HS-27A (cell line): Measurements from ENCODE around the gene ZNRF3.
"Not testable (repeated sequence)": the region's sequence is repeated elsewhere in the genome, so short reads cannot be mapped to it uniquely, and the experiment has no call there.

Source experiments
- DNase-seq: peaks from one replicate; pipeline ENCODE4 v3.0.0-alpha.2; 2012; ENCODE audit warnings: low read depth, missing footprints

ZNRF3 gene

GRCh38 chr22:28984482-28985158 is 101.2 kb downstream of the ZNRF3 start:
- DNase-seq: no peak

- DNase-seq: no peak
These were observed 102.4 kb downstream of the ZNRF3 start for GRCh38 chr22:28985581-28986290.

- DNase-seq: no peak
These were observed 103.0 kb downstream of the ZNRF3 start for GRCh38 chr22:28986366-28986765.

- no peak for DNase-seq
These were observed 105.1 kb downstream of the ZNRF3 start for GRCh38 chr22:28988457-28988856.

- DNase-seq: no peak
These were observed 105.7 kb downstream of the ZNRF3 start for GRCh38 chr22:28989035-28989464.

- no peak for DNase-seq
These were observed 106.1 kb downstream of the ZNRF3 start for GRCh38 chr22:28989484-28989883.

- no peak for DNase-seq
These were observed 106.5 kb downstream of the ZNRF3 start for GRCh38 chr22:28989912-28990311.

- DNase-seq: no peak
These were observed 109.4 kb downstream of the ZNRF3 start for GRCh38 chr22:28992565-28993356.

- no peak for DNase-seq
These were observed 111.2 kb downstream of the ZNRF3 start for GRCh38 chr22:28994522-28994921.

GRCh38 chr22:28995551-28995950 is 112.2 kb downstream of the ZNRF3 start:
- no peak for DNase-seq

- DNase-seq: no peak
These were observed 114.0 kb downstream of the ZNRF3 start for GRCh38 chr22:28997342-28997741.

- no peak for DNase-seq
These were observed 115.3 kb downstream of the ZNRF3 start for GRCh38 chr22:28998681-28999080.

- DNase-seq: no peak
These were observed 116.1 kb downstream of the ZNRF3 start for GRCh38 chr22:28999510-28999909.

GRCh38 chr22:28999919-29000556 is 116.7 kb downstream of the ZNRF3 start:
- no peak for DNase-seq

GRCh38 chr22:29000641-29001040 is 117.3 kb downstream of the ZNRF3 start:
- no peak for DNase-seq

- DNase-seq: no peak
These were observed 119.2 kb downstream of the ZNRF3 start for GRCh38 chr22:29002603-29003002.

GRCh38 chr22:29003552-29003951 is 120.2 kb downstream of the ZNRF3 start:
- no peak for DNase-seq

GRCh38 chr22:29003975-29004646 is 120.7 kb downstream of the ZNRF3 start:
- DNase-seq: no peak

GRCh38 chr22:29004647-29005371 is 121.4 kb downstream of the ZNRF3 start:
- DNase-seq: no peak

- DNase-seq: not testable (repeated sequence)
These were observed 122.4 kb downstream of the ZNRF3 start for GRCh38 chr22:29005754-29006153.

GRCh38 chr22:29006346-29006745 is 123.0 kb downstream of the ZNRF3 start:
- no peak for DNase-seq
